GM18858 (cell line): ENCODE data around the gene MLPH.
A peak's percentile ranks its signal among the peaks of the same experiment; 100 is the strongest.

Experiments
- ATAC-seq: cut with Tn5 transposase; IDR thresholded peaks from one replicate; pipeline ENCODE4 v1.9.1; 2021; ENCODE audit not compliant: unreplicated experiment

Gene MLPH

DNA sequence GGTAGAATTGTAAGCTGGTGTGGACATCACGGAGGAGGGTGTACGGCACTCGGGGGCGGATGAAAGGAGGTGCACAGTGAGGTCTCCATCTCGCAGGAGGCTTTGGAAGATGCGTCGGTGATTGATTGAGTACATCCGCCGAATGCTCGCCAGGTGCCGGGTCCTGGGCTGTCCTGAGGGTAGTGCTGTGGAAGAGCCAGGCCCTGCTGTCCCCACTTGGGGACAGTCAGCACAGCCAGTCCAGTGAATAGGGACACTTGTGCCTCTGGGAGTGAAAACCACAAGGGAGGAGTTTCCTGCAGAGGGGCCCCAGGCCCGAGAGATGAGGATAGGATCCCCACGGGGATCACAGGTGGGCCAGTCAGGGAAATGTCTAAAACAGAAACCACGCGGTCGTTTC lies 28.1 kb downstream of the MLPH start:
- no peak for ATAC-seq

GRCh38 chr2:237515621-237516275 lies 28.7 kb downstream of the MLPH start:
- no peak for ATAC-seq

GRCh38 chr2:237517163-237517562 lies 30.1 kb downstream of the MLPH start:
- no peak for ATAC-seq

DNA sequence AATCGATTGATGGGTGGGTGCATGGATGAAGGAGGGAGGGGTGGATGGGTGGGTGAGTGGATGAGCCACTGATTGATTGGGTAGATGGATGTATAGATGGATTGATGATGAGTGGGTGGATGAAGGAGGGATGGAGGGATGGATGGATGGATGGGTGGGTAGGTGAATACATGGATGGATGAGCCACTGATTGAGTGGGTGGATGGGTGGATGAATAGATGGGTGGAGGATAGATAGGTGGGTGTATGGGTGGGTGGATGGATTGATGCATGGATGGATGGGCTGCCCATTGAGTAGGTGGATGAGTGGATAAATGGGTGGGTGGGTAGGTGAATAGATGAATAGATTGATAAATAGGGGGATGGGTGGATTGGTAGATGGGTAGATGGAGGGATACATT lies 30.9 kb downstream of the MLPH start:
- ATAC-seq: no peak

GRCh38 chr2:237519506-237520245 lies 32.6 kb downstream of the MLPH start:
- no peak for ATAC-seq

DNA sequence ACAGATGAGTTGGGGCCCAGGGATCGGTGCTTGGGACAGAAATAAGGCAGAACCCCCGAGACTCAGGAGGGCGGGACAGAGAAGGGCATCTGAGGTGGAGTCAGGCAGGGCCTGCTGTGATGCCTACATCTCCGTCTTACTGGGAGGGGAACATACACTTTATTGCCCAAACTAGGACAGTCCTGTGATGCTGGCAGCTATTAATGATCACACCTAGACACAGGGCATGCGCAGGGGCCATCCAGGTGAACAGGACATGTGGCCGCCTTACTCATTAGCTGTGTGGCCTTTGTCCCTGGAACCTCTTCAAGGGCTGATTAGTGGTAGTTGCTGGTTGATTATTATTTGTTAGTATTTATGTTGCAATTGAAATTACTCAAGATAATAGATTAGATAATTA lies 33.2 kb downstream of the MLPH start:
- no peak for ATAC-seq

DNA sequence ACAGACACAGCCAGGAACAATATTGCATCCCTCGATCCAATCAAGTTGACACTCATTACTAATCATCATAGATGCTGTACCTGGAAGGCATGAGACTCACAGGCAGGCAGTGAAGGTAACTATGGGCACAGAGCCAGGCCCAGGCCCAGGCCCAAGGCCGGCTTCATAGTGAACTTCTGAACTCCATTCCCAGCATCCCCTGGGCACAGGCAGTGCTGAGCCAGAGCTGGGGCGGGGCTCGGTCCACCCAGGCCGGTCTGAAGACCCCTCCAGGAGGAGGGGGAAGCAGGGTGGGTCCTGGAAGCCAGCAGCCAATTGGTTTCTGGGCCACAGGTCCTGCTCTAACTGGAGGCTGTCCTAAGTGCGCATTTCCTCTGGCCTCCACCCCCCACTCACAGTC lies 37.6 kb downstream of the MLPH start:
- no peak for ATAC-seq

DNA sequence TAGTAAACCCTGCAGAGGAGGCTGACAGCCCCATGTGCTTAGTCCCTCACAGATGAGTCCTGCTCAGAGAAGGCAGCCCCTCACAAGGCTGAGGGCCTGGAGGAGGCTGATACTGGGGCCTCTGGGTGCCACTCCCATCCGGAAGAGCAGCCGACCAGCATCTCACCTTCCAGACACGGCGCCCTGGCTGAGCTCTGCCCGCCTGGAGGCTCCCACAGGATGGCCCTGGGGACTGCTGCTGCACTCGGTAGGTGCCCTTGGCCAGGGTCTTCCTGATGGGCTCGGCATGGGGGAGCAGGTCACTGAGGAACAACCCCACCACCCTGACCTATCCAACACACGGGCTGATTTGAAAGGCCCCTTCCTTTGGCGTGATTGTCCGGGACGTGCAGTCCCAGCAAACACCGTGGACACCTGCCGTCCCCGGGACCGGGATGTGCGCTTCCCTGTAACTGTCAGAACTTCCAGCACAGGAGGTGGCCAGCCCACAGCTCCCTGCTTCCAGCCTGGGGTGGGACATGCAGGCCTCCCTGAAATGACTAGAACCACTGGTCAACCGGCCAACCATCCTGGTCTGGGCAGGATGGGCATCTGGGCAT lies 38.6 kb downstream of the MLPH start:
- ATAC-seq: no peak

- ATAC-seq: no peak
Observed at GRCh38 chr2:237527233-237527632, 40.2 kb downstream of the MLPH start.

GRCh38 chr2:237527766-237528165 lies 40.7 kb downstream of the MLPH start:
- ATAC-seq: no peak

- ATAC-seq: peak; percentile 81
Observed at GRCh38 chr2:237529452-237530402, 42.7 kb downstream of the MLPH start.

DNA sequence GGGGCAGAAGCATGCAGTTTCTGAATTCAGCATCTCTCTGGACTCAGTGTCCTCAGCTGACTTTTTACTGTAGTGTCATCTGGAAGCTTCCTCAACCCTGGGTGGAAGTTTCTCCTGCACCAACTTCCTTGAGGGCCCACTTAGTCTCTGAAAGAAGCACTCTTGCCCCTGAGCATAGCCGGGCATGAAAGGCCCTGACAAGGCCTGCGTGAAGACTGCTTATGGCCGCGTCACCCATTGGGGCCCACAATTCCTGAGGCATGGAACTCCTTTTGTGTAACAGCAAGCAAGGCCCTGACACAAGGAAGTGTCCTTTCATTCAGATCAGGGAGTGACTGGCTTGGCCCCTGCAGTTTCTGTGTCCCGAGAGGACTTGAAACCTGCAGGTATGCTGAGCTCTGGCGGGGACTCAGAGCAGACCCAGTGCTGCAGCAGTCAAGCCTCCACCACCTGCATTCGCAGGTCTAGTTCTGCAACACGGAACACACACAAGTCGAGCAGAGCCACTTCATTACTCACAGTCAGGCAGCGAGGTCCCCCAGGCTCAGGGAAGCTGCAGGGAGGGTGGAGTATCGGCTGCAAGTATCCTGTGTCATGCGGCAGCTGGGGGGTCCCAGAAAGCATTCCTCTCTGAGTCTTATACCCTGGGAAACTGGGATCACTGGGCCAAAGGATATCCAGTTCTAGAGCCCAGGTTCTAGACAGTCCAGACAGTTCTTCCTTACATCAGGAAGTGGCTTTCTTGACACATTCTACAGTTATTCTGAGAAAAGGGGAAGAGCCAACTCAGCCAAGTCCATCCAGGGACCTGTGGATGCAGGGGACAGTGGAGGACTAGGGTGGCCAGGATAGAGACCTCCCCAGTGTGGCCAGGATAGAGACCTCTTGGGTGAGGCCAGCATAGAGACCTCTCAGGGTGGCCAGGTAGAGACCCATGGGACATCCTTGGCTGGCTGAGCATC lies 43.7 kb downstream of the MLPH start:
- ATAC-seq: no peak

DNA sequence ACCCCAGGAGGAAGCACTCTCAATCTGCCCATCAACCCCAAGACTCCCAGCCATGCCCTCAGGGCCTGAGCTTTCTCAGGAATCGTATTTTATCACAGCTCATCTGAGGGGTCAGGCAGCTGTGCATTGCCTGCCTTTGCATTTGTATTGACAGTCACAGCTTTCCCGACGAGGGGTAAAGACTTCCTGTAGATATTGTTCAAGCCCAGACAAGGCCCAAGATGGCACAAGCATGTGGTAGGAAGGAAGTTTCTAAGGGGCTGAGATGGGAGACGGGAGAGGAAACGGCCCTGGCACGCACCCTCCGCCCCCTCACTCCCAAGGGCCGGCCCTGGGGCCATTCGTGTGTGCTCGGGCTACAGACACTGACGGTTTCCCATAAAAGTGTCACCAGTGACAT lies 45.1 kb downstream of the MLPH start:
- no peak for ATAC-seq

- ATAC-seq: no peak
Observed at GRCh38 chr2:237533668-237534161, 46.7 kb downstream of the MLPH start.

- no peak for ATAC-seq
Observed at GRCh38 chr2:237534380-237534779, 47.3 kb downstream of the MLPH start.

DNA sequence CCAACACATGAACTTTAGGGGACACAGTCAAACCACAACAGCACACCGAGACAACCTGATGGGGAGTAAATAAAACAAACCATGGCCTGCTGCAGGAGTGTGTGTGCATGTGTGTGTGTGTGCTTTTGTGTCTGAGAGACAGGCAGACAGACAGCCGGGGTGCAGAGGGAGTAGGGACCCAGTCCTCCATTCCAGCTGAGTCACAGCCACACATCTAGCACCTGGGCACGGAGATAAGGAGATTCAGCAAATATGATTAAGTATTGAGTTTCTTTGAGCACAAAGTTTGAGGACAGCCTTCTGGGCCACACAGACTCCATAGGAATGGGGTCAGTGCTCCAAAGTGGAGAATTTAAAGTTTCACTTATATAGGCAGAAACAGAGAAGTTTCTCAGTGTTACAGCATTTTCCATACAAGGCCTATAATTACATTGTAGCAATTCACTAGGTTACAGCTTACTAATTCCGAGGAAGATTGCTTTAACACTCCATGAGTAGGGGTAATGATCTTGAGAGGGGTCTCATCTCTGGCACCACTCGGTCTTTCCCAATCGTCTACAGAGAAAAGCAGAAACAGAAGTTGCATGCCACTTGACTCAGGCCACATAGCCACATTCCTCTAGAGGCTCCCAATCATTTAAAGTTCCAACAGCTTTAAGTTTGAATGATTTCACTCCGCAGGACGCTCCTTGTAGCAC lies 48.5 kb downstream of the MLPH start:
- ATAC-seq: no peak

DNA sequence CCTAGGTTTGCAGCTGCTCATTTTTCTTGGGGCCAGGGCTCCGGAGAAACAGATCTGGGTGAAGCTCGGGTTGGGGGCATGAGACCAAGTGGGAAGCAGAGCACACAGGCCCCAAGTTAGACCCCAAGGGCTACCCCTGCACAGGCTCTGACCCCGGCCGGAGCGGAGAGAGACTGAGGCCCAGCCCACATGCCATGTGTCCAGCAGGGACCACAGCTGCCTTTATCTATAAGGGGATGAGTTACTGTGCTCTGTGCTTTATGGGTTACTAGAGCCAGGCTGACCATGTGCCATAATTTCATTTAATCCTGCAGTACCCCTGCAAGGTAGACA lies 49.0 kb downstream of the MLPH start:
- ATAC-seq: no peak

DNA sequence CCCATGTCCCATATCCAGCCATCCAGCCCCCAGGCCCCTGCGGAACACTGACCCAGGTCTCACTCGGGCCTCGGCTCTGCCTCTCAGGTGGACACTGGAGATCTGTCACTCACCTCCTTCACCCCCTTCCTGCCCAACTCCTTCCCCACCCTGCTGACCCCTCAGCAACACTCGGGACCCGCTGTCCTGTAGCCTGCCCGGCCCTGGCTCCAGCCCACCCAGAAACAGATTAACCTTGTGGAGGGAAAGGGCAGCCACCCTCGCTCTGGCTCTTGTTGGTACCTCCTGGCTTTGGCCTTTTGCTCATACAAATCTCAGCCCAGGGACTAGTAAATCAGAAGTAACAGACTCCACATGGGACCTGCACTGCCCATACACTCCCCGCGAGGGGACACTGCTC lies 49.6 kb downstream of the MLPH start:
- ATAC-seq: no peak

DNA sequence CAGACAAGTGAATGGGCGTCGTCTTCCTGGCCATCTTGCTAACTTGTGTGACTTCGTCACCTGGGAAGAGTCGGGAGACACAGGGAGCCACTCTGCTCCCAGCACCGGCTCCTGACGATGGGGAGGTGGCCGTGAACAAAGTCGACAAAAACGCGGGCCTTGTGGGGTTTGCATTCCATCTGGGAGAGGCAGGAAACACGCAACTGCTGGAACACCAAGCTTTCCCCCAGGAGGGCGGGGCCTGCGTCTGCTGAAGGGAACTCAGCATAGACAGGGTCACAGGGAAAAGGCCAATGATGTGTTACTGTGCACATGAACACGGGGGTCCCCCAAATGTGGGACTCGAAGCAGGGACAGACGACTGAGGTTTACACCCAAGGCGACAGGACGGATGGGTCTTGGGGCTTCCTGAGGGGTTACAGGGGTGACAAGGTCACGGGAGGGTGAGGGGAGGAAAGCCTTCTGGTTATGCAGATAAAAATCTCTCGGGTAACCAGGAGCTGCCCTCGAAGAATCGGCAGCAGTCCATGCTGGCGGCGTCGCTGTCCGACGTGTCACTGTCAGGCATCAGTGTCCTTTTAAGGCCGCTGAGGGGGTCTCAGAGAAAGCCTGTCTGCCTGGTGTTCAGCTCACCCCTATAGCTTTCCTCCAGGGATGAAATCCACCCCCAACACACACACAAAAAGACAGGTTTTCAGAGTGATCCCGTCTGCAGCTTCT lies 51.1 kb downstream of the MLPH start:
- ATAC-seq: no peak
